Measurements from ENCODE around the gene CSK. TPM values are rescaled to one million over a fixed set of nuclear protein-coding genes. Genes with fewer than 3 reads are reported as not detected.
"Not testable (repeated sequence)": the region's sequence is repeated elsewhere in the genome, so short reads cannot be mapped to it uniquely, and the experiment has no call there.

CSK gene
- total RNA-seq, 1 donor from 2014 or later: 69.4 TPM

DNA sequence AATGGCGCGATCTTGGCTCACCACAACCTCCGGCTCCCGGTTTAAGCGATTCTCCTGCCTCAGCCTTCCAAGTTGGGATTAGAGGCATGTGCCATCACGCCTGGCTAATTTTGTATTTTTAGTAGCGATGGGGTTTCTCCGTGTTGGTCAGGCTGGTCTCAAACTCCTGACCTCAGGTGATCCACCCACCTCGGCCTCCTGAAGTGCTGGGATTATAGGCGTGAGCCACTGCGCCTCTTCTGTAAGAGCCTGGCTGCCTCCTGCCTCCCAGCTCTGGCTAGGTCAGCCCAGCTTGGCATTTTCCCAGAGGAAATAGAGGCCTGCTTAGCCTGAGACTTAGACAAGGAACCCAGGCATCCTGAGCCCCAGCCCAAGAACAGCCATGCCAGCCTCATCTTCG is 4.2 kb downstream of the CSK start:
- not testable (repeated sequence) for DNase-seq (ENCODE audit: extremely low read depth, low read depth, low spot score)

DNA sequence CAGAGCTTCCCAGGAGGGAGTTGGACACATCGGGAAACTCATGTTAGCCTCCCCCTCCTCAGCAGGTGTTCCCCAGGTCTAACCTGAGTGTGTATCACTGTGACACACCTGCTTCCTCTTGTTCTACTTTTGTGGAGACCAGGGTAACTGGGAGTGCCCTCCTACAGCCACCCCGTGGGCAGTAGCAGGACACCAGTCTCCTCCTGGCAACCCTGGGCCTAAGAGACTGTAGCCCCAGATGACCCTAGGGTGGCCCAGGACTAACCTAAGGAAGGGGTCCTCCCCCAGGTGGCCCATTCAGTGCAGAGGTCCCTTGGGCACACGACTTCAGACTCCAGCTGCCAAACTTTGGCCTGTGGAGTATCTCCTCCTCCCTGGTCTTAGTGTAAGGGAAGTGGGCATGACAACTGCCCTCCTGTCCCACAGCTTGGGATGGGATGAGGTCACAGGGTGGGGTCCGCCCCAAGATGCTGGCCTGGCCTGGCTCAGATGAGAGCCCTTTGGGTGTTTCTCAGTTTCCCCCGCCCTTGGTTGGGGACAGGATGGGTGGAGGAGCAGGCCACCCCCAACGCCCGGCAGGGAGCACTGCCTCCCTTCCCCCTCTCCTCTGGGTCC is 4.8 kb downstream of the CSK start:
- no peak for DNase-seq (ENCODE audit: extremely low read depth, low read depth, low spot score)

- DNase-seq (ENCODE audit: extremely low read depth, low read depth, low spot score): no peak
These were observed 5.6 kb downstream of the CSK start for GRCh38 chr15:74787251-74788041.

GRCh38 chr15:74788042-74788682 is 6.3 kb downstream of the CSK start:
- no peak for DNase-seq (ENCODE audit: extremely low read depth, low read depth, low spot score)

GRCh38 chr15:74788683-74789151 is 6.8 kb downstream of the CSK start:
- DNase-seq (ENCODE audit: extremely low read depth, low read depth, low spot score): no peak

GRCh38 chr15:74789171-74789631 is 7.3 kb downstream of the CSK start:
- DNase-seq (ENCODE audit: extremely low read depth, low read depth, low spot score): no peak

- DNase-seq (ENCODE audit: extremely low read depth, low read depth, low spot score): no peak
These were observed 7.8 kb downstream of the CSK start for GRCh38 chr15:74789741-74790079.

- no peak for DNase-seq (ENCODE audit: extremely low read depth, low read depth, low spot score)
These were observed 8.4 kb downstream of the CSK start for GRCh38 chr15:74790080-74790916.

- DNase-seq (ENCODE audit: extremely low read depth, low read depth, low spot score): no peak
These were observed 9.1 kb downstream of the CSK start for GRCh38 chr15:74791007-74791406.

DNA sequence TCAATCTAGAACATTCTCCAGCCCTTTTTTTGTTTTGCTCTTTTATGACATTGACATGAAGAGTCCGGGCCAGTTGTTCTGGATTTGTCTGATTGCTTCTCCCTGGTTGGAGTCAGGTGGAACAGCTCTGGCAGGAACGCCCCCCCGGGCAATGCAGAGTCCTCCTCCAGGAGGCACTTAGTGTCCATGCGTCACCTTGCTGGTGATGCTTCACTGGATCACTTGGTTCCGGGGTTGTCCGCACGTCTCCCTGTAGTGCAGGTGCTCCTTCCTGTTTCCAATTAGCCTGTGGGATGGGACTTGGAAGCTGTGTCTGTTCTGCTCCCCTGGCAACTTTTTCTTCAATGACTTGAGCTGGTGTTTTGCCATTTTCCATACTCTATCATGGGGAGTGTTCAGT is 9.8 kb downstream of the CSK start:
- no peak for DNase-seq (ENCODE audit: extremely low read depth, low read depth, low spot score)

GRCh38 chr15:74792227-74793016 is 10.5 kb downstream of the CSK start:
- no peak for DNase-seq (ENCODE audit: extremely low read depth, low read depth, low spot score)

DNA sequence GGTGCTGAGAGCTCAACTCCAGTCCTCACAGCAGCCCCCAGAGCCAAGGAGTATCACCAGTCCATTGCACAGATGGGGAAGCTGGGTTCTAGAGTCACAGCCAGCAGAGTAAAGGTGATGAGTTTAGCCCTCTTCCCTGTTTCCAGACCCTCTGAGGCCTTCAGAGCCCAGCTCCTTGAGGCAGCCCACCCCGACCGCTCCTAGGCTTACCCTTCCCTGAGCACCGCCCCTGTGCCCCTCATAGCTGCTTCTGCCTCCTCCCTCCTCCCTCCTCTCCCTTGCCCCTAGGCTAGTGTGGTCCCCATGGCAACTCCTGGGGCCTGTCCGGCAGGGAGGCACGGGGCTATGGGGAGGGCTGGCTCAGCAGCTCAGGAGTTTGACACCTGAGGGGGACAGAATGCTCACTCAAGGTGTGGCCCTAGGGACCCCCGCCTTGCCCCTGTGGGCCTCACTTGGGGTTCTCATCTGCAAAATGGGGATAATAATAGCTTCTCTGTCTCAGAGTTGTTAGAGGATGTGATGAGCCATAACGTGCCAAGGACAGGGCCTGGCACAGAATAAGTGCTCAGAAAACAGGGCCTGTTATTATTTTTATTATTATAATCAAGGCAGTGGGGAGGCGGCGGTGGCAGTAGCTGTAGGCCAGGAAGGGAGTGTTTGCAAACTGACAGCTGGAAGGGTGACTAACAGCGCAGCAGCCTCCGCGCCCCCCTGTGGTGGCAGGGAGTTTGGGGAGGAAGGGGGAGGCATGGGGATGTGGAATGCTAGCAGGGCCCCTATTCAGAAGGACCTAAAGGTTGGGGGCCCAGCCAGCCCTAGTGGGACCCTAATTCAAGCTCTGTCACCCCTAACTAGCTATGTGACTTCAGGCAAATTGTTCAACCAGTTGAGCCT is 11.5 kb downstream of the CSK start:
- DNase-seq (ENCODE audit: extremely low read depth, low read depth, low spot score): no peak

- no peak for DNase-seq (ENCODE audit: extremely low read depth, low read depth, low spot score)
These were observed 12.5 kb downstream of the CSK start for GRCh38 chr15:74794248-74794969.

GRCh38 chr15:74794970-74795349 is 13.1 kb downstream of the CSK start:
- DNase-seq (ENCODE audit: extremely low read depth, low read depth, low spot score): no peak

DNA sequence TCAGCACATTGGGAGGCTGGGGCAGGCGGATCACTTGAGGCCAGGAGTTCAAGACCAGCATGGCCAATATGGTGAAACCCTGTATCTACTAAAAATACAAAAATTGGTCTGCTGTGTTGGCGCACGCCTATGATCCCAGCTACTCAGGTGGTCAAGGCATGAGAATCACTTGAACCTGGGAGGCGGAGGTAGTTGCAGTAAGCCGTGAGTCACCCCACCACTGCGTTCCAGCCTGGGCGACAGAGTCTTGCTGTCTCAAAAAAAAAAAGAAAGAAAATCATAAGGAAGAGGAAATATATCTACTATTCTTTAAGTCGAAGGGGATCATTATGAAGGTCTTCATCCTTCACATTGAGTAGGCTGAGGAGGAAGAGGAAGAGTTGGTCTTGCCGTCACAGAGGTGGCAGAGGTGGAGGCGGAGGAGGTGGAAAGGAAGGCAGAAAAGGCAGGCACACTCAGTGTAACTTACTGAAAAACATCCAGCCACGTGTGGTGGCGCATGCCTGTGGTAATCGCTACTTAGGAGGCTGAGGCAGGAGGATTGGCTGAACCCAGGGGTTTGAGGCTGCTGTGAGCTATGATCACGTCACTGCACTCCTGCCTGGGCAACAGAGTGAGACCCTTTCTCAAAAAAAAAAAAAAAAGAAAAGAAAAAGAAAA is 14.2 kb downstream of the CSK start:
- DNase-seq (ENCODE audit: extremely low read depth, low read depth, low spot score): no peak

DNA sequence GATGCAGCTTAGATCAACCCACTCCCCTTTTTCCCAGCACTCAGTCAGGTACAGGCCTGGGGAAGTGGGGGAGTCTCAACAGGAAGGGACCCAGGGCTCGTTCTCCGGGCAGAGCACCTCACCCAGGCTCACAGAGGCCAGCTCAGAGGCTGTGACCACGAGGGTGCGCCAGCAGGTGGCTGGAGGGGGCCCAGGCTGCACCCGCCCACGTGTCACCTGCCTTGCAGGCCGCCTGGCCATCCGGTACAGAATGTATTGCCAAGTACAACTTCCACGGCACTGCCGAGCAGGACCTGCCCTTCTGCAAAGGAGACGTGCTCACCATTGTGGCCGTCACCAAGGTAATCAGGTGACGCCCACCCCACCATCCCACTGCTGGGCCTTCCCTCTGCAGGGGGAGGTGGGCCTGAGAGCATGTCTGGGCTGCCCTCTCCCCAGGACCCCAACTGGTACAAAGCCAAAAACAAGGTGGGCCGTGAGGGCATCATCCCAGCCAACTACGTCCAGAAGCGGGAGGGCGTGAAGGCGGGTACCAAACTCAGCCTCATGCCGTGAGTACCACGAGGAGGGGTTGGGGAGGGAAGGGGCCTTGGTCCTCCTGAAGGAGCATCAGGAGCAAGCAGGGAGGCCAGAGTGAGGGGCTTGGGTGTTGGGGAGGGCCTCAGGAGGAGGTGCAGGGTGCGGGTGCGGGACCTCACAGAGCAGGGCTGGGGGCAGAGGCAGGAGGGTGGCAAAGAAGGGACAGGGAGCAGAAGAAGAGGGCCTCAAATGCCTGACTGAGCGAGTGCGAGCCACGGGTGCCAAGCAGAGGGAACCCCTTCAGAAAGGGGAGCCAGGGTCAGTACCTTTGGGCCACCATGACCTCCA is 16.7 kb downstream of the CSK start:
- no peak for DNase-seq (ENCODE audit: extremely low read depth, low read depth, low spot score)

- DNase-seq (ENCODE audit: extremely low read depth, low read depth, low spot score): no peak
These were observed 17.5 kb downstream of the CSK start for GRCh38 chr15:74799255-74799855.
